ENCODE measurements around the gene PTPN7. TPM values are rescaled to one million over a fixed set of nuclear protein-coding genes. Genes with fewer than 3 reads are reported as not detected.

PTPN7 gene
- total and polyA plus RNA-seq, 2 of the 13 experiments (the other 11 are each of a cell fraction or from before 2014, with no cell fraction given), result not detected

GRCh38 chr1:202153284-202153683 is 7.1 kb downstream of the PTPN7 start:
- no peak overlapping the region for H3K27ac ChIP-seq (ENCODE audit: extremely low read length, insufficient read depth, low read length)
- H3K9ac ChIP-seq (ENCODE audit: insufficient read depth, low read depth, low read length), result no peak overlapping the region
- DNase-seq (ENCODE audit: low spot score) (no peak), FAIRE-seq (no peak), ATAC-seq (no peak)
- ChIA-PET POLR2A (no interaction called here), CTCF (ENCODE audit: low intra/inter-chr PET ratio, low total read pairs) (no interaction called here)
- H3K36me3 ChIP-seq (replicated peaks in 1 of 2; ENCODE audit: control insufficient read depth in 1 of 2, insufficient read depth in 2 of 2, low read length in 2 of 2), result no peaks in the 10 kb centered on the region
- H3K9me3 ChIP-seq (ENCODE audit: low read length), result no peaks in the 10 kb centered on the region
- H3K79me2 ChIP-seq (ENCODE audit: insufficient read depth, low read length), result no peaks in the 10 kb centered on the region
- in situ Hi-C loops (cut with HindIII; ENCODE audit: extremely low pct_ligation_motif_present, low pct_unique_long_range_greater_than_20kb) (no loop called here), intact Hi-C loops (cut with micrococcal nuclease; ENCODE audit: unreplicated experiment) (no loop called here)
- H3K4me3 ChIP-seq (replicated peaks in 1 of 3; ENCODE audit: insufficient read depth in 1 of 3, low read depth in 2 of 3, low read length in 3 of 3), result no peak overlapping the region
- no peaks in the 10 kb centered on the region for H4K20me1 ChIP-seq (ENCODE audit: insufficient read depth, low read length)
- 32% methylated on average over 4 of the region's 4 CpGs for WGBS (ENCODE audit: low lambda C conversion rate)
- H3K4me1 ChIP-seq (ENCODE audit: insufficient read depth, low read length), result peaks cover 12% of the 10 kb centered on the region
- no peak for TF ChIP-seq ZNF407 (CRISPR knock-in tag; IDR thresholded peaks at IDR 0.05; ENCODE audit: not compliant biosample characterization)
- TF ChIP-seq PAWR (CRISPR knock-in tag; IDR thresholded peaks at IDR 0.05; ENCODE audit: borderline replicate concordance), result no peak
- TF ChIP-seq HOXA3 (CRISPR knock-in tag; IDR thresholded peaks at IDR 0.05), result no peak
- TF ChIP-seq TOE1 (CRISPR knock-in tag; IDR thresholded peaks at IDR 0.05), result no peak
- no peak for TF ChIP-seq SUZ12 (IDR thresholded peaks at IDR 0.05; ENCODE audit: low read depth, low read length)
- no peak for TF ChIP-seq SP2 (CRISPR knock-in tag; IDR thresholded peaks at IDR 0.05)
- no peak for TF ChIP-seq ZNF18 (CRISPR knock-in tag; IDR thresholded peaks at IDR 0.05; ENCODE audit: insufficient replicate concordance)
- peaks cover 3 to 38% of the 10 kb centered on the region in 2 experiments; a peak in 4 of 5 replicates for H3K27me3 ChIP-seq (ENCODE audit: control insufficient read depth in 1 of 2, insufficient read depth in 2 of 2, low read length in 2 of 2)
- no peak overlapping the region for H3K4me2 ChIP-seq (ENCODE audit: low read depth, low read length)
- H2AFZ ChIP-seq (ENCODE audit: low read length), result no peak overlapping the region
- no TSS peak for BruUV-seq (replicated peaks)
